T-cell (primary cell): ENCODE data around the gene OR52N1. TPM values are rescaled to one million over a fixed set of nuclear protein-coding genes. Genes with fewer than 3 reads are reported as not detected.

Source experiments
- ATAC-seq, 4 experiments: fragments of 200-7000 bp in 3 of 4; fragments of 150-1000 bp in 1 of 4; cut with Tn5 transposase; replicated peaks in 1 of 4; 1 replicate in 3 of 4; 2 replicates in 1 of 4; pipeline ENCODE4 v1.10.0; 2021; ENCODE audit warnings: moderate library complexity in 3 of 4, mild to moderate bottlenecking in 2 of 4, moderate number of reproducible peaks in 1 of 4
- CTCF ChIA-PET, 2 donors: fragments of 300-600 bp; sonication (Branson Sonifier 250); formaldehyde crosslinking; loops; one replicate each; lab custom pipeline; 2022; ENCODE audit warnings: antibody characterized with exemption in 2 of 2; lab: Charles Lee
- POLR2A ChIA-PET, 2 donors: fragments of 300-600 bp; sonication (Branson Sonifier 250); formaldehyde crosslinking; loops; one replicate each; lab custom pipeline; 2022; ENCODE audit warnings: antibody characterized with exemption in 2 of 2; lab: Charles Lee
- DNase-seq, 35 experiments: peaks; one replicate each; pipeline versions ENCODE4 v3.0.0 to v3.0.0-alpha.2; 2013 to 2023
- H3K27ac ChIP-seq: one replicate; pipeline ENCODE4 v1.5.1; 2013; ENCODE audit warnings: low read length
- H3K27me3 ChIP-seq, 2 experiments: replicated peaks in 1 of 2; 1 replicate in 1 of 2; 2 replicates in 1 of 2; pipeline versions ENCODE4 v1.6.1 to v1.7.0; 2013; ENCODE audit warnings: low read length in 1 of 2, mixed read lengths in 1 of 2; ENCODE audit not compliant: control insufficient read depth in 2 of 2, insufficient read depth in 2 of 2; ENCODE audit errors: extremely low read depth in 1 of 2
- H3K36me3 ChIP-seq, 2 donors: 1 replicate in 1 of 2; 2 replicates in 1 of 2; pipeline versions ENCODE4 v1.6.1 to v1.7.0; 2013; ENCODE audit warnings: low read length in 1 of 2; ENCODE audit not compliant: control insufficient read depth in 2 of 2, insufficient read depth in 1 of 2; ENCODE audit errors: extremely low read depth in 1 of 2
- H3K4me1 ChIP-seq, 2 experiments: 1 replicate in 1 of 2; 2 replicates in 1 of 2; pipeline versions ENCODE4 v1.6.1 to v1.7.0; 2013; ENCODE audit warnings: low read length in 2 of 2, mixed read lengths in 1 of 2; ENCODE audit not compliant: insufficient read depth in 2 of 2, control insufficient read depth in 1 of 2; ENCODE audit errors: extremely low read depth in 1 of 2
- H3K4me3 ChIP-seq, 2 donors: 1 replicate in 1 of 2; 2 replicates in 1 of 2; pipeline versions ENCODE4 v1.5.1 to v1.7.0; 2013; ENCODE audit warnings: mild to moderate bottlenecking in 2 of 2, low read length in 1 of 2, moderate library complexity in 1 of 2; ENCODE audit not compliant: control insufficient read depth in 1 of 2; ENCODE audit errors: extremely low read depth in 1 of 2
- H3K9me3 ChIP-seq: 2 replicates; pipeline ENCODE4 v1.7.0; 2013
- H3K27ac Mint-ChIP-seq, 2 donors: one replicate each; pipeline ENCODE4 v1.8.0; 2020 to 2021; ENCODE audit warnings: mild to moderate bottlenecking in 2 of 2, mixed read lengths in 2 of 2
- H3K27me3 Mint-ChIP-seq, 2 donors: one replicate each; pipeline ENCODE4 v1.8.0; 2021 to 2022; ENCODE audit warnings: mixed read lengths in 2 of 2
- H3K36me3 Mint-ChIP-seq: one replicate; pipeline ENCODE4 v1.8.0; 2021; ENCODE audit warnings: mixed read lengths
- H3K4me1 Mint-ChIP-seq, 3 donors: one replicate each; pipeline ENCODE4 v1.8.0; 2020 to 2022; ENCODE audit warnings: mixed read lengths in 3 of 3, mild to moderate bottlenecking in 1 of 3
- H3K4me3 Mint-ChIP-seq, 3 donors: one replicate each; pipeline ENCODE4 v1.8.0; 2020 to 2022; ENCODE audit warnings: mild to moderate bottlenecking in 3 of 3, mixed read lengths in 3 of 3, moderate library complexity in 3 of 3
- H3K9me3 Mint-ChIP-seq, 3 donors: one replicate each; pipeline ENCODE4 v1.8.0; 2020 to 2022; ENCODE audit warnings: mixed read lengths in 3 of 3
- WGBS: methylation state at CpG from one replicate; pipeline ENCODE4 v1.1.5; 2013; ENCODE audit warnings: missing lambda C conversion rate; ENCODE audit not compliant: insufficient coverage; 5-methylcytosine and 5-hydroxymethylcytosine counted together
- total RNA-seq, 35 experiments: library from RNA in 6 of 35; stranded (reverse) in 6 of 35; fragments of 120-200 nt in 1 of 35; gene quantifications; one replicate each; pipeline versions ENCODE4 v1.2.1 to v1.2.4 and lab custom pipeline; 2013 to 2026

OR52N1 gene
- total RNA-seq, 5 donors from 2014 or later (not counting 1 experiment from before 2014, with no cell fraction given) = not detected

- H3K4me1 ChIP-seq = no peaks in the 10 kb centered on the region
- Mint-ChIP-seq H3K4me1 (no peaks in the 10 kb centered on the region), H3K4me3 (no peak overlapping the region), H3K9me3 (no peaks in the 10 kb centered on the region), H3K27me3 (peaks cover 30% of the 10 kb centered on the region in 2 donors), H3K36me3 (no peaks in the 10 kb centered on the region), H3K27ac (no peak overlapping the region)
- H3K36me3 ChIP-seq = no peaks in the 10 kb centered on the region
- ATAC-seq = no peak
- H3K27me3 ChIP-seq = peaks cover 0 to 3% of the 10 kb centered on the region in 2 experiments
- CTCF ChIA-PET = no interaction called here
- WGBS = no CpG with 5 or more reads among the region's 6 CpGs
- no peaks in the 10 kb centered on the region for H3K9me3 ChIP-seq
- POLR2A ChIA-PET = no interaction called here
- no peak overlapping the region for H3K4me3 ChIP-seq
- H3K27ac ChIP-seq = no peak overlapping the region
- no peak for DNase-seq
Observed at GRCh38 chr11:5796541-5796940, 5.5 kb upstream of the OR52N1 start.

- Mint-ChIP-seq H3K4me3 (no peak within 1 kb of the TSS), H3K4me1 (peaks cover 5 to 8% (median 5%) of the 10 kb centered on the region in 3 donors), H3K27me3 (peaks cover 6 to 25% of the 10 kb centered on the region in 2 donors), H3K27ac (no peak within 1 kb of the TSS), H3K36me3 (no peaks in the 10 kb centered on the region), H3K9me3 (no peaks in the 10 kb centered on the region)
- ChIA-PET POLR2A (interaction anchor here in 1 of 2 donors (0.6 kb wide), 1 partner anchor 9 kb away, joined by 4 read pairs; no protein-coding TSS in a partner anchor), CTCF (no interaction called here)
- ATAC-seq (no peak), DNase-seq (no peak)
- Histone ChIP-seq H3K9me3 (no peaks in the 10 kb centered on the region), H3K27me3 (no peaks in the 10 kb centered on the region), H3K27ac (no peak within 1 kb of the TSS), H3K36me3 (no peaks in the 10 kb centered on the region), H3K4me1 (no peaks in the 10 kb centered on the region), H3K4me3 (no peak within 1 kb of the TSS)
- WGBS = 14% methylated on average over 2 of the region's 4 CpGs
Observed at GRCh38 chr11:5783255-5783654, 7.8 kb downstream of the OR52N1 start, which contains the start of gene OR52N5. Gene OR52N5, minus strand, starts transcription at chr11:5783355. Its CDS starts 4,721 bp downstream, at chr11:5778634.

- Mint-ChIP-seq H3K4me1 (no peaks in the 10 kb centered on the region), H3K36me3 (no peaks in the 10 kb centered on the region), H3K9me3 (no peaks in the 10 kb centered on the region), H3K4me3 (no peak overlapping the region), H3K27me3 (peaks cover 0 to 7% of the 10 kb centered on the region in 2 donors), H3K27ac (no peak overlapping the region)
- H3K36me3 ChIP-seq = no peaks in the 10 kb centered on the region
- H3K4me1 ChIP-seq = no peaks in the 10 kb centered on the region
- 43% methylated on average over 1 of the region's 1 CpG for WGBS
- H3K27me3 ChIP-seq = no peaks in the 10 kb centered on the region
- CTCF ChIA-PET = no interaction called here
- H3K27ac ChIP-seq = no peak overlapping the region
- H3K4me3 ChIP-seq = no peak overlapping the region
- POLR2A ChIA-PET = no interaction called here
- ATAC-seq = no peak
- DNase-seq = no peak
- no peaks in the 10 kb centered on the region for H3K9me3 ChIP-seq
Observed at GRCh38 chr11:5767056-5767455, 24.0 kb downstream of the OR52N1 start.

GRCh38 chr11:5753943-5754342 lies 37.1 kb downstream of the OR52N1 start, which contains the start of gene OR52N4:
Gene OR52N4, plus strand, starts transcription at chr11:5754243. Its CDS starts 498 bp downstream, at chr11:5754741.
- Mint-ChIP-seq H3K36me3 (no peaks in the 10 kb centered on the region), H3K4me1 (no peaks in the 10 kb centered on the region), H3K27me3 (peaks cover 0 to 3% of the 10 kb centered on the region in 2 donors), H3K9me3 (no peaks in the 10 kb centered on the region), H3K27ac (no peak within 1 kb of the TSS), H3K4me3 (no peak within 1 kb of the TSS)
- Histone ChIP-seq H3K27me3 (no peaks in the 10 kb centered on the region), H3K27ac (no peak within 1 kb of the TSS), H3K4me3 (no peak within 1 kb of the TSS), H3K36me3 (no peaks in the 10 kb centered on the region), H3K9me3 (no peaks in the 10 kb centered on the region), H3K4me1 (no peaks in the 10 kb centered on the region)
- ChIA-PET CTCF (no interaction called here), POLR2A (no interaction called here)
- no peak for ATAC-seq
- DNase-seq = no peak
- no CpG with 5 or more reads among the region's 1 CpG for WGBS

GRCh38 chr11:5749836-5750235 lies 41.2 kb downstream of the OR52N1 start:
- ATAC-seq (no peak), DNase-seq (no peak)
- Histone ChIP-seq H3K36me3 (no peaks in the 10 kb centered on the region), H3K4me3 (no peak overlapping the region), H3K27ac (no peak overlapping the region), H3K27me3 (no peaks in the 10 kb centered on the region), H3K4me1 (no peaks in the 10 kb centered on the region), H3K9me3 (no peaks in the 10 kb centered on the region)
- ChIA-PET POLR2A (no interaction called here), CTCF (no interaction called here)
- Mint-ChIP-seq H3K4me1 (no peaks in the 10 kb centered on the region), H3K9me3 (peaks cover 0 to 2% (median 0%) of the 10 kb centered on the region in 3 donors), H3K27ac (no peak overlapping the region), H3K4me3 (no peak overlapping the region), H3K36me3 (no peaks in the 10 kb centered on the region), H3K27me3 (no peaks in the 10 kb centered on the region)
- no CpG with 5 or more reads among the region's 3 CpGs for WGBS

GRCh38 chr11:5746614-5747013 lies 44.5 kb downstream of the OR52N1 start:
- H3K9me3 ChIP-seq = no peaks in the 10 kb centered on the region
- CTCF ChIA-PET = no interaction called here
- H3K27ac Mint-ChIP-seq = no peak overlapping the region

More at GRCh38 chr11:5746614-5747013, 44.5 kb downstream of the OR52N1 start:
- H3K4me3 ChIP-seq = no peak overlapping the region
- no peaks in the 10 kb centered on the region for H3K27me3 ChIP-seq
- ATAC-seq (no peak), DNase-seq (no peak)
- H3K4me3 Mint-ChIP-seq = no peak overlapping the region
- H3K9me3 Mint-ChIP-seq = peaks cover 13 to 26% (median 24%) of the 10 kb centered on the region in 3 donors
- no peak overlapping the region for H3K27ac ChIP-seq
- peaks cover 15% of the 10 kb centered on the region for H3K36me3 Mint-ChIP-seq
- H3K36me3 ChIP-seq = no peaks in the 10 kb centered on the region
- no CpG with 5 or more reads among the region's 3 CpGs for WGBS
- H3K27me3 Mint-ChIP-seq = peaks cover 2 to 8% of the 10 kb centered on the region in 2 donors
- H3K4me1 Mint-ChIP-seq = no peaks in the 10 kb centered on the region
- POLR2A ChIA-PET = no interaction called here
- H3K4me1 ChIP-seq = no peaks in the 10 kb centered on the region
